ENCODE measurements around the gene PIRT.
"Not testable (repeated sequence)": the region's sequence is repeated elsewhere in the genome, so short reads cannot be mapped to it uniquely, and the experiment has no call there.

The PIRT gene

GRCh38 chr17:10837921-10838320 is at the start of gene PIRT:
TSS of gene PIRT (minus strand) at chr17:10838087. CDS start at chr17:10825645, 12,442 bp downstream.
- DNase-seq (ENCODE audit: low read depth in 2 of 2), result no peak

GRCh38 chr17:10881959-10882358 is 44.1 kb upstream of the PIRT start:
- DNase-seq (ENCODE audit: low read depth in 2 of 2), result no peak

- DNase-seq (ENCODE audit: low read depth in 2 of 2), result no peak
These were observed 41.4 kb upstream of the PIRT start for GRCh38 chr17:10879190-10879836.

GRCh38 chr17:10875984-10876555 is 38.2 kb upstream of the PIRT start:
- peak in 1 of 2 experiments; percentile 17 for DNase-seq (ENCODE audit: low read depth in 2 of 2)

- DNase-seq (ENCODE audit: low read depth in 2 of 2), result no peak
These were observed 37.6 kb upstream of the PIRT start for GRCh38 chr17:10875430-10875851.

- no peak for DNase-seq (ENCODE audit: low read depth in 2 of 2)
These were observed 34.0 kb upstream of the PIRT start for GRCh38 chr17:10871914-10872313.

GRCh38 chr17:10870336-10871050 is 32.6 kb upstream of the PIRT start:
- DNase-seq (ENCODE audit: low read depth in 2 of 2), result no peak

- DNase-seq (ENCODE audit: low read depth in 2 of 2), result not testable (repeated sequence)
These were observed 30.9 kb upstream of the PIRT start for GRCh38 chr17:10868744-10869143.

GRCh38 chr17:10859051-10859450 is 21.2 kb upstream of the PIRT start:
- DNase-seq (ENCODE audit: low read depth in 2 of 2), result no peak

GRCh38 chr17:10857976-10858375 is 20.1 kb upstream of the PIRT start:
- no peak for DNase-seq (ENCODE audit: low read depth in 2 of 2)

GRCh38 chr17:10846636-10847035 is 8.7 kb upstream of the PIRT start:
- DNase-seq (ENCODE audit: low read depth in 2 of 2), result not testable (repeated sequence)

- no peak for DNase-seq (ENCODE audit: low read depth in 2 of 2)
These were observed 7.5 kb upstream of the PIRT start for GRCh38 chr17:10845388-10845751.

GRCh38 chr17:10844621-10845387 is 6.9 kb upstream of the PIRT start:
- DNase-seq (ENCODE audit: low read depth in 2 of 2), result peak; percentile 46 to 59

- DNase-seq (ENCODE audit: low read depth in 2 of 2), result no peak
These were observed 5.9 kb upstream of the PIRT start for GRCh38 chr17:10843811-10844210.

GRCh38 chr17:10842658-10843057 is 4.8 kb upstream of the PIRT start:
- DNase-seq (ENCODE audit: low read depth in 2 of 2), result no peak

GRCh38 chr17:10838682-10839081 is 795 bp upstream of the PIRT start:
- no peak for DNase-seq (ENCODE audit: low read depth in 2 of 2)

- DNase-seq (ENCODE audit: low read depth in 2 of 2), result no peak
These were observed 809 bp downstream of the PIRT start for GRCh38 chr17:10836966-10837590.

- no peak for DNase-seq (ENCODE audit: low read depth in 2 of 2)
These were observed 1.7 kb downstream of the PIRT start for GRCh38 chr17:10836145-10836544.

GRCh38 chr17:10831696-10832095 is 6.2 kb downstream of the PIRT start:
- no peak for DNase-seq (ENCODE audit: low read depth in 2 of 2)

- DNase-seq (ENCODE audit: low read depth in 2 of 2), result no peak
These were observed 9.9 kb downstream of the PIRT start for GRCh38 chr17:10827898-10828552.

GRCh38 chr17:10824874-10825273 is 13.0 kb downstream of the PIRT start:
- DNase-seq (ENCODE audit: low read depth in 2 of 2), result no peak
